Liver (tissue), 9 donors: ENCODE data around the gene VWA7. TPM values are rescaled to one million over a fixed set of nuclear protein-coding genes. Genes with fewer than 3 reads are reported as not detected.

Experiments
- DNase-seq: peaks from one replicate; pipeline ENCODE4 v3.0.0-alpha.2; 2017; ENCODE audit warnings: low spot score
- H3K27ac ChIP-seq, 2 donors: one replicate each; pipeline ENCODE4 v1.7.0; 2013; ENCODE audit warnings: inconsistent platforms in 2 of 2, low read length in 2 of 2, control low read depth in 1 of 2, low read depth in 1 of 2, mild to moderate bottlenecking in 1 of 2
- H3K27me3 ChIP-seq, 4 donors: one replicate each; pipeline versions ENCODE4 v1.6.1 to v1.7.0; 2013; ENCODE audit warnings: low read length in 3 of 4, inconsistent platforms in 1 of 4, mild to moderate bottlenecking in 1 of 4, moderate library complexity in 1 of 4; ENCODE audit not compliant: control insufficient read depth in 4 of 4, insufficient read depth in 4 of 4
- H3K36me3 ChIP-seq, 4 donors: one replicate each; pipeline versions ENCODE4 v1.6.1 to v1.7.0; 2013; ENCODE audit warnings: low read length in 3 of 4, mild to moderate bottlenecking in 3 of 4, low read depth in 1 of 4, moderate library complexity in 1 of 4; ENCODE audit not compliant: control insufficient read depth in 4 of 4, insufficient read depth in 3 of 4
- H3K4me1 ChIP-seq, 4 donors: one replicate each; pipeline versions ENCODE4 v1.6.1 to v1.7.0; 2013; ENCODE audit warnings: low read length in 3 of 4, mild to moderate bottlenecking in 3 of 4, moderate library complexity in 1 of 4; ENCODE audit not compliant: control insufficient read depth in 4 of 4, insufficient read depth in 4 of 4
- H3K4me3 ChIP-seq, 3 donors: one replicate each; pipeline versions ENCODE4 v1.6.1 to v1.7.0; 2013; ENCODE audit warnings: low read length in 3 of 3, control low read depth in 1 of 3, low read depth in 1 of 3, mild to moderate bottlenecking in 1 of 3
- H3K9ac ChIP-seq, 2 donors: one replicate each; pipeline ENCODE4 v1.7.0; 2013; ENCODE audit warnings: low read length in 2 of 2, mild to moderate bottlenecking in 2 of 2, moderate library complexity in 2 of 2, control low read depth in 1 of 2, low read depth in 1 of 2
- H3K9me3 ChIP-seq, 4 donors: one replicate each; pipeline versions ENCODE4 v1.6.1 to v1.7.0; 2013; ENCODE audit warnings: low read length in 3 of 4; ENCODE audit not compliant: control insufficient read depth in 4 of 4
- EGR1 ChIP-seq, 2 donors: IDR thresholded peaks; 2 replicates each; pipeline ENCODE4 v1.6.1; 2016 to 2018; ENCODE audit warnings: antibody characterized with exemption in 2 of 2, low read depth in 2 of 2
- FOXA1 ChIP-seq: IDR thresholded peaks from 2 replicates; pipeline ENCODE4 v1.6.1; 2016; ENCODE audit warnings: antibody characterized with exemption
- FOXA2 ChIP-seq: IDR thresholded peaks from 2 replicates; pipeline ENCODE4 v1.6.1; 2016; ENCODE audit warnings: antibody characterized with exemption
- GABPA ChIP-seq, 2 donors: IDR thresholded peaks in 1 of 2; conservative IDR thresholded peaks in 1 of 2; 2 replicates each; pipeline ENCODE4 v1.6.1; 2016; ENCODE audit warnings: antibody characterized with exemption in 2 of 2, mild to moderate bottlenecking in 1 of 2, moderate library complexity in 1 of 2
- HNF4A ChIP-seq, 2 donors: conservative IDR thresholded peaks; 2 replicates each; pipeline ENCODE4 v1.6.1; 2016; ENCODE audit warnings: antibody characterized with exemption in 2 of 2, mild to moderate bottlenecking in 2 of 2
- HNF4G ChIP-seq: IDR thresholded peaks from 2 replicates; pipeline ENCODE4 v1.6.1; 2016; ENCODE audit warnings: antibody characterized with exemption
- JUND ChIP-seq, 2 donors: IDR thresholded peaks; 2 replicates each; pipeline ENCODE4 v1.6.1; 2016; ENCODE audit warnings: antibody characterized with exemption in 2 of 2
- NR2F2 ChIP-seq: IDR thresholded peaks from 2 replicates; pipeline ENCODE4 v1.6.1; 2016; ENCODE audit warnings: antibody characterized with exemption
- RAD21 ChIP-seq, 2 donors: IDR thresholded peaks; 2 replicates each; pipeline ENCODE4 v1.6.1; 2016; ENCODE audit warnings: antibody characterized with exemption in 2 of 2, mild to moderate bottlenecking in 2 of 2
- RXRA ChIP-seq, 2 donors: IDR thresholded peaks; 2 replicates each; pipeline ENCODE4 v1.6.1; 2017 to 2018; ENCODE audit warnings: antibody characterized with exemption in 2 of 2, mild to moderate bottlenecking in 1 of 2
- SP1 ChIP-seq: IDR thresholded peaks from 2 replicates; pipeline ENCODE4 v1.6.1; 2018; ENCODE audit warnings: antibody characterized with exemption, mild to moderate bottlenecking
- TAF1 ChIP-seq: conservative IDR thresholded peaks from 2 replicates; pipeline ENCODE4 v1.6.1; 2016; ENCODE audit warnings: antibody characterized with exemption, mild to moderate bottlenecking
- YY1 ChIP-seq: IDR thresholded peaks from 2 replicates; pipeline ENCODE4 v1.6.1; 2016; ENCODE audit warnings: antibody characterized with exemption, mild to moderate bottlenecking
- WGBS: extraction: QIAGEN DNeasy Blood & Tissue Kit; methylation state at CpG from one replicate; pipeline ENCODE4 v1.1.7; 2013; 5-methylcytosine and 5-hydroxymethylcytosine counted together
- polyA plus RNA-seq, 2 donors: library from polyadenylated mRNA; stranded (reverse) in 1 of 2; unstranded in 1 of 2; fragments of 200-250 nt in 1 of 2; fragments of >200 nt in 1 of 2; fragmentation: Nextera tagmentation in 1 of 2; extraction: Ambion mirVana in 1 of 2; gene quantifications; one replicate each; pipeline versions ENCODE4 v1.2.1 to v1.2.3, GENCODE V29; 2013 to 2015
- total RNA-seq, 2 donors: library from RNA; depleted of rRNA; stranded (reverse); fragments of >200 nt; gene quantifications; one replicate each; pipeline ENCODE4 v1.2.3, GENCODE V29; 2014
- TF ChIP-seq, protein P1 (sequence below): fragments of 150-350 bp; IDR thresholded peaks from 2 replicates; pipeline ENCODE4 v1.5.1; 2017; ENCODE audit warnings: improper control_type of control experiment, low read depth, low read length; ENCODE audit not compliant: missing input control
- TF ChIP-seq, protein P2 (sequence below): IDR thresholded peaks from 2 replicates; pipeline ENCODE4 v1.6.1; 2016; ENCODE audit warnings: antibody characterized with exemption, mild to moderate bottlenecking
- TF ChIP-seq, protein P3 (sequence below): IDR thresholded peaks from 2 replicates; pipeline ENCODE4 v1.6.1; 2016; ENCODE audit warnings: antibody characterized with exemption
- TF ChIP-seq, protein P4 (sequence below): IDR thresholded peaks from 2 replicates; pipeline ENCODE4 v1.6.1; 2016; ENCODE audit warnings: antibody characterized with exemption
- donor health status: healthy.
- donor health status: healthy.
- donor health status: healthy.
- donor health status: healthy.
- donor health status: healthy.

The VWA7 gene
- total and polyA plus RNA-seq, 4 donors = 0.17 to 2.0 (median 0.92) TPM

DNA sequence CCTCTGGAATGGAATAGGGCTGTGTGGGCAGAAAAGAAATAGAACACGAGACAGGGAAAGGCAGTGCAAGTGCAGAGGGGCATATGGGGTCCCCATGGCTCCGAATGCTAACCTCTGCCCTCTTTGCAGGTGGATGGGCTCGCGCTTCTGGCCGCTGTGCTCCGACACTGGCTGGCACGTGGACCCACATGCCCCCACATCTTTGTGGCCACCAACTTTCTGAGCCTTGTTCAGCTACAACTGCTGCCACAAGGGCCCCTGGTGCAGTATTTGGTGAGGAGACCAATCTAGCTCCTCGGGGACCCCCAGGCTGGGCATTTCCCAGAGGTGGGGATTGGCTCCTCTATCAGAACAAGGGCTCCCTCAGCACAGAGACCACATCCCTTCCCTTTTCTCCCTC lies 15.8 kb downstream of the VWA7 start:
- no peak for DNase-seq
- no peaks in the 10 kb centered on the region for H3K36me3 ChIP-seq
- 97% methylated on average over 8 of the region's 8 CpGs for WGBS
- H3K9ac ChIP-seq = no peak overlapping the region
- H3K27ac ChIP-seq = no peak overlapping the region
- no peaks in the 10 kb centered on the region for H3K4me1 ChIP-seq
- no peaks in the 10 kb centered on the region for H3K9me3 ChIP-seq
- TF ChIP-seq, protein P1, sequence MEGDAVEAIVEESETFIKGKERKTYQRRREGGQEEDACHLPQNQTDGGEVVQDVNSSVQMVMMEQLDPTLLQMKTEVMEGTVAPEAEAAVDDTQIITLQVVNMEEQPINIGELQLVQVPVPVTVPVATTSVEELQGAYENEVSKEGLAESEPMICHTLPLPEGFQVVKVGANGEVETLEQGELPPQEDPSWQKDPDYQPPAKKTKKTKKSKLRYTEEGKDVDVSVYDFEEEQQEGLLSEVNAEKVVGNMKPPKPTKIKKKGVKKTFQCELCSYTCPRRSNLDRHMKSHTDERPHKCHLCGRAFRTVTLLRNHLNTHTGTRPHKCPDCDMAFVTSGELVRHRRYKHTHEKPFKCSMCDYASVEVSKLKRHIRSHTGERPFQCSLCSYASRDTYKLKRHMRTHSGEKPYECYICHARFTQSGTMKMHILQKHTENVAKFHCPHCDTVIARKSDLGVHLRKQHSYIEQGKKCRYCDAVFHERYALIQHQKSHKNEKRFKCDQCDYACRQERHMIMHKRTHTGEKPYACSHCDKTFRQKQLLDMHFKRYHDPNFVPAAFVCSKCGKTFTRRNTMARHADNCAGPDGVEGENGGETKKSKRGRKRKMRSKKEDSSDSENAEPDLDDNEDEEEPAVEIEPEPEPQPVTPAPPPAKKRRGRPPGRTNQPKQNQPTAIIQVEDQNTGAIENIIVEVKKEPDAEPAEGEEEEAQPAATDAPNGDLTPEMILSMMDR = no peak
- TF ChIP-seq HNF4G = no peak
- no peak for TF ChIP-seq YY1
- TF ChIP-seq TAF1 = no peak
- TF ChIP-seq, protein P2, sequence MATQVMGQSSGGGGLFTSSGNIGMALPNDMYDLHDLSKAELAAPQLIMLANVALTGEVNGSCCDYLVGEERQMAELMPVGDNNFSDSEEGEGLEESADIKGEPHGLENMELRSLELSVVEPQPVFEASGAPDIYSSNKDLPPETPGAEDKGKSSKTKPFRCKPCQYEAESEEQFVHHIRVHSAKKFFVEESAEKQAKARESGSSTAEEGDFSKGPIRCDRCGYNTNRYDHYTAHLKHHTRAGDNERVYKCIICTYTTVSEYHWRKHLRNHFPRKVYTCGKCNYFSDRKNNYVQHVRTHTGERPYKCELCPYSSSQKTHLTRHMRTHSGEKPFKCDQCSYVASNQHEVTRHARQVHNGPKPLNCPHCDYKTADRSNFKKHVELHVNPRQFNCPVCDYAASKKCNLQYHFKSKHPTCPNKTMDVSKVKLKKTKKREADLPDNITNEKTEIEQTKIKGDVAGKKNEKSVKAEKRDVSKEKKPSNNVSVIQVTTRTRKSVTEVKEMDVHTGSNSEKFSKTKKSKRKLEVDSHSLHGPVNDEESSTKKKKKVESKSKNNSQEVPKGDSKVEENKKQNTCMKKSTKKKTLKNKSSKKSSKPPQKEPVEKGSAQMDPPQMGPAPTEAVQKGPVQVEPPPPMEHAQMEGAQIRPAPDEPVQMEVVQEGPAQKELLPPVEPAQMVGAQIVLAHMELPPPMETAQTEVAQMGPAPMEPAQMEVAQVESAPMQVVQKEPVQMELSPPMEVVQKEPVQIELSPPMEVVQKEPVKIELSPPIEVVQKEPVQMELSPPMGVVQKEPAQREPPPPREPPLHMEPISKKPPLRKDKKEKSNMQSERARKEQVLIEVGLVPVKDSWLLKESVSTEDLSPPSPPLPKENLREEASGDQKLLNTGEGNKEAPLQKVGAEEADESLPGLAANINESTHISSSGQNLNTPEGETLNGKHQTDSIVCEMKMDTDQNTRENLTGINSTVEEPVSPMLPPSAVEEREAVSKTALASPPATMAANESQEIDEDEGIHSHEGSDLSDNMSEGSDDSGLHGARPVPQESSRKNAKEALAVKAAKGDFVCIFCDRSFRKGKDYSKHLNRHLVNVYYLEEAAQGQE = no peak
- TF ChIP-seq FOXA2 = no peak
- TF ChIP-seq RAD21 (IDR thresholded peaks at IDR 0.05) = no peak
- TF ChIP-seq, protein P3, sequence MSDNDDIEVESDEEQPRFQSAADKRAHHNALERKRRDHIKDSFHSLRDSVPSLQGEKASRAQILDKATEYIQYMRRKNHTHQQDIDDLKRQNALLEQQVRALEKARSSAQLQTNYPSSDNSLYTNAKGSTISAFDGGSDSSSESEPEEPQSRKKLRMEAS = no peak
- TF ChIP-seq GABPA (IDR thresholded peaks at IDR 0.05 in 1 of 2, conservative IDR thresholded peaks at IDR 0.05 in 1 of 2) = no peak
- TF ChIP-seq JUND (IDR thresholded peaks at IDR 0.05) = no peak
- no peak for TF ChIP-seq FOXA1
- no peak for TF ChIP-seq SP1
- no peak for TF ChIP-seq HNF4A (conservative IDR thresholded peaks at IDR 0.05)
- no peak for TF ChIP-seq EGR1 (IDR thresholded peaks at IDR 0.05; ENCODE audit: low read depth in 2 of 2)
- TF ChIP-seq, protein P4, sequence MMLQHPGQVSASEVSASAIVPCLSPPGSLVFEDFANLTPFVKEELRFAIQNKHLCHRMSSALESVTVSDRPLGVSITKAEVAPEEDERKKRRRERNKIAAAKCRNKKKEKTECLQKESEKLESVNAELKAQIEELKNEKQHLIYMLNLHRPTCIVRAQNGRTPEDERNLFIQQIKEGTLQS = no peak
- no peak for TF ChIP-seq RXRA (IDR thresholded peaks at IDR 0.05)
- H3K4me3 ChIP-seq = no peak overlapping the region
- no peaks in the 10 kb centered on the region for H3K27me3 ChIP-seq

DNA sequence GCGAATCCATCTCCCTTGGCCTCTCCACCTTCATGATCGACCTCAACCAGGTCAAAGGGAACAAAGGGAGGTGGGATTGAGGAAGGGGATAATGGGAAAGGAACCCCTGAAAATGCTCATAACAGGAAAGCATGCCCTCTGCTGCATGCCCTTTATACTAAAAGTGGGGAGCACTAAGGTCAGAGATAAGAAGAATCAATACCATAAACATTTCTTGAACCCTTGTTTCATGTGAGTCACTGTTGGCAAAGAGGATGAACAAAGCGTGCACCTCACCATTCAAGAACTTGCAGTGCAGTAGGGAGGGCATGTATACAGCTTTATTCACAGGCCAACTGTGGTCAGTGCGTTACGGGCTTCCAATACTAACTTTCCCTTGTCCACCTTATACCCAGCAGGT lies 16.3 kb downstream of the VWA7 start:
- Histone ChIP-seq H3K9ac (no peak overlapping the region), H3K27ac (no peak overlapping the region), H3K36me3 (no peaks in the 10 kb centered on the region), H3K4me1 (no peaks in the 10 kb centered on the region), H3K4me3 (no peak overlapping the region), H3K27me3 (no peaks in the 10 kb centered on the region), H3K9me3 (no peaks in the 10 kb centered on the region)
- no peak for DNase-seq
- 94% methylated on average over 5 of the region's 5 CpGs for WGBS
- TF ChIP-seq TAF1 (no peak), RXRA (IDR thresholded peaks at IDR 0.05) (no peak), GABPA (IDR thresholded peaks at IDR 0.05 in 1 of 2, conservative IDR thresholded peaks at IDR 0.05 in 1 of 2) (no peak), HNF4G (no peak), SP1 (no peak), NR2F2 (no peak), RAD21 (IDR thresholded peaks at IDR 0.05) (no peak), HNF4A (conservative IDR thresholded peaks at IDR 0.05) (no peak), FOXA1 (no peak)
- TF ChIP-seq, protein P3 = no peak
- TF ChIP-seq, protein P2 = no peak
- TF ChIP-seq, protein P4 = no peak
- TF ChIP-seq, protein P1 = no peak
